Fibroblast of skin of back (primary cell): ENCODE results near the gene EXOC2.
A peak's percentile ranks its signal among the peaks of the same experiment; 100 is the strongest.

Experiments used
- DNase-seq: peaks from one replicate; pipeline ENCODE4 v3.0.0-alpha.2; 2013

The EXOC2 gene

DNA sequence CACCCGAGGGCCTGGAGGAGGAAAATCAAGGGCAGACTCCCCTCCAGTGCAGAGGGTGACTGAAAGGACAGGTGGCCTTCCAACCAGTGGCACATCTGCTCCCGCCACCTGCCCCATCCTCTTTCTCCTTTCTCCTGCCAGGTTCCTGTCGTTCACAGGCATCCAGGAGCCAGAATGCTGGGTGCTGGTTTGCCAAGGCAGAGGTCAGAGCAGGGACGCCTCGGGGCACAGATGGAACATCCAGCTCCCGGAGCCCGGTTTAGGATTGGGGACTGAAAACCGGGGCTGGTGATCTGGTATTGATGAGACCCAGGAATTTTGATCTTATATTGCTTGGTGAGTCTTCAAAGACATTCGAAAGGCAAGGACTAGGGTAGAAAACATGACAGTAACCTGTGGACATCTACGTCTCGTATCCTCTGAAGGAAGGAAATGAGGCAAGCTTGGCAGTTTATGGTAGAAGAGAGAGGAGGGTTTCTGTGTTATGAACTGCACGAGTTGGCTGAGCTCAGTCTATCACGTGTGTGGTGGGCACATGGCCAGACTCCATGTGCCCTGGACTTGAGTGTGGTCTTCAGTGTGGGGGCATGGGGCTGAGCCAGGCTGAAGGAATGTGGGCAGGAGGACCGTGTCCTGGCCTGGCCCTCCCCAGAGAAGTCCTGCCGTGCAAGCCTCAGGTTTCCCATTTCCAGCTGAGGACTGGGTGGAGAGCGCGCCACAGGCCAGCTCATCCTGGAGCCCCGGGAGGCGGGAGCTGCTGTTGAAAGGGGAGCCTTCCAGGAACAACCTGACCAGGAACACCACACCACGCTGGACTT lies 227.2 kb downstream of the EXOC2 start:
- DNase-seq = no peak

DNA sequence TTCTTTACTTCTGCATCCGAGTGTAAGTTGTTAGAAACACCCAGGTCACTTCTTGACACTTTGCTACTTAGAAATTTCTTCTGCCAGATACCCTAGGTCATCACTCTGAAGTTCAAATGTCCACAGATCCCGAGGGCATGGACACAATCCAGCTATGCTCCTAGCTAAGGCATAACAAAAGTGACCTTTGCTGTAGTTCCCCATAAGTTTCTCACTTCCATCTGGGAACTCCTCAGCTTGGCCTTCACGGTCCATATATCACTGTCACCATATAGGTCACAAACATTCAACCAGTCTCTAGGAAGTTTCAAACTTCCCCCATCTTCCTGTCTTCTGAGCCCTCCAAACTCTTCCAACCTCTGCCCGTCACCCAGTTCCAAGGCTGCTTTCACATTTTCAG lies 236.1 kb downstream of the EXOC2 start:
- no peak for DNase-seq

DNA sequence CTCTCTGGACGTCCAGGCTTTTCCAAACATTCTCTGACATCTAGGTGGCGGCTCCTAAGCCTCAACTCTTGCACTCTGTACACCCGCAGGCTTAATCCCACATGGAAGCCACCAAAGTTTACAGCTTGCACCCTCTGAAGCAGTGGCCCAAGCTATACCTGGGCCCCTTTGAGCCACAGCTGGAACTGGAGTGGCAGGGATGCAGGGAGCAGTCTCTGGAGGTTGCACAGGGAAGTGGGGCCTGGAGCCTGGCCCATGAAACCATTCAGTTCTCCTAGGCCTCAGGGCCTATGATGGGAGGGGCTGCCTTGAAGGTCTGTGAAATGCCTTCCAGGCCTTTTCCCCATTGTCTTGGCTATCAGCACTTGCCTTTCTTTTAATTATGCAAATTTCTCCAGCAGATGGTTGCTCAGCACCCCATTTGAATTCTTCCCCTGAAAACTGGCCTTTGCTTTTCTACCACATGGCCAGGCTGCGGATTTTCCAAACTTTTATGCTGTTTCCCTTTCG lies 236.5 kb downstream of the EXOC2 start:
- no peak for DNase-seq

- DNase-seq = no peak
Measured at GRCh38 chr6:455835-456234, 237.1 kb downstream of the EXOC2 start.

DNA sequence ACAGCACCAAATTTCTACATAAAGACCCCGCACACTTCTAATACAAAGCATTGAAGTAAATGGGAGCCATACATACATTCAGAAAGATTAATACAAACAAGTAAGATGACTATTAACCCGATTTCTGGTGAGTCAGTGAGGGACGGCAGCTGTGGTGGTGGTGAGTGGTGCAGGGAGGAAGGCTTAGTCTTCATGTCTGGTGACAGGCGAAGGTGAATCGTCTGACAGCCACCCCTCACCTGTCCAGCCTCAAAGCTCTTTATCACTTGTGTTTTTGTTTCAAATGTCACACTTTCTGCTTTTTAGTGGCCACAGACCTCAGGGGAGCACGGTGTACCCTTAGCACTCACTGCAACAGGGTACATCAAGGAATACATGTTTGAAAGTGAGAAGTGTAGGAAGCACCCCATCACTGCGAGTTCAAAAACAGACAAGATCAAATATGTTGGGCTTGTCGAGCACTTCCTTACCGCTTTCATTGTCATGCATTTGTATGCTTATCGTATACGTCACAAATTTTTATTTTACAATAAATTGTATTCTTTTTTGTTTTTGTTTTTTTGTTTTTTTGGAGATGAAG lies 237.8 kb downstream of the EXOC2 start:
- DNase-seq = no peak

GRCh38 chr6:454148-454991 lies 238.6 kb downstream of the EXOC2 start:
- DNase-seq = no peak

DNA sequence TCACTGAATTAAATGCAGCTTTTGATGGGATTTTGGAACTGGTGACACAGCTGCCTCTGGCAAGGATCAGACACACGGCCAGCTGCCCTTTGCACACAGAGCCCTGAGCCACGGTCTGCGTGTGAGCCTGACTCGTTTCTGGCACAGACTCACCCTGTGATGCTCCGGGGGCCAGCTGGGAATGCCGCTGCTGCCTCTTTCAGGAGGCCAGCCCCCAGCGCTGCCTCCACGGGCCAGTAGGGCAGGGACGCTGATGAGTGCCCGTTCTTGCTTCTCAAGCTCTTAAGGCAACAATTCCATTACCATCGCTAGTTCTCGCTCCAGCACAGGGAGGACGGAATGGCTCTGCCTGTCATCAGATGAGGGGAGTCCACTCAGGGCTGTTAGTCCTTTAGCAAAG lies 239.8 kb downstream of the EXOC2 start:
- no peak for DNase-seq

DNA sequence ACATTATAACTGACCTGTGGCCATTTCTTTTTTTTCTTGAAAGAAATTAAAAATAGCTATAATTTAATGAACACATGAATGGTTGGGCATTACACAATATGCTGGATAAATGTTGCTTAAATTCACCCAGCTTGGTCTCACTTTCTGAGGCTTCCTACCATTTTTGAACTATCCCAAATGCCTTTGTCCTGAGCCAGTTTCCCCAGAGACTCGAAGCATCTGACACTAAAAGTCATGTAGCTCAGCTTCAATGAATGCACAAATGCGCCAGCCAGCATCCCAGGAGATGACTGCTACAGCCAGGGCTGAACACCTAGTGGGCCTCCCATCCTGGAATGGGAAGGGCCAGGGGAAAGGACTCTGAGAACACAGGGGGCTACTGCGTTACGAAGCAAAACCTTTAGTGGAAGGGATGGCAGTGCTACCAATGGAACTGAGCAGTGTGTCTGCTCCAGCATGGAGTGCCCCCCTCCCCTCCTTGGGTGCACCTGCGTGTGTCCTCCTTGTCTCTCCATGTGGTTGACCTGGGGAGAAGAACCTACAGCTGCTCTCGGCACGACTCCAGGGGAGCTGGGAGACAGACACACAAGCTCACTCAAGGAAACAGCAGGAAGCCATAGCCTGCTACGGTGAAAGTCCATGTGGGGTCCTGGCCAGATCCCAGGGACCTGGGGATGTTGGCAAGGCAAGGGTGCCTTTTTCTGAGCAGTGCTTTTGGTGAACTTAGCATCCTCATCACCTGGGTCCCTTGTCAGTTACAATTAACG lies 240.5 kb downstream of the EXOC2 start:
- peak; percentile 51 for DNase-seq

- DNase-seq = no peak
Measured at GRCh38 chr6:451847-452246, 241.1 kb downstream of the EXOC2 start.

GRCh38 chr6:451336-451735 lies 241.6 kb downstream of the EXOC2 start:
- no peak for DNase-seq

DNA sequence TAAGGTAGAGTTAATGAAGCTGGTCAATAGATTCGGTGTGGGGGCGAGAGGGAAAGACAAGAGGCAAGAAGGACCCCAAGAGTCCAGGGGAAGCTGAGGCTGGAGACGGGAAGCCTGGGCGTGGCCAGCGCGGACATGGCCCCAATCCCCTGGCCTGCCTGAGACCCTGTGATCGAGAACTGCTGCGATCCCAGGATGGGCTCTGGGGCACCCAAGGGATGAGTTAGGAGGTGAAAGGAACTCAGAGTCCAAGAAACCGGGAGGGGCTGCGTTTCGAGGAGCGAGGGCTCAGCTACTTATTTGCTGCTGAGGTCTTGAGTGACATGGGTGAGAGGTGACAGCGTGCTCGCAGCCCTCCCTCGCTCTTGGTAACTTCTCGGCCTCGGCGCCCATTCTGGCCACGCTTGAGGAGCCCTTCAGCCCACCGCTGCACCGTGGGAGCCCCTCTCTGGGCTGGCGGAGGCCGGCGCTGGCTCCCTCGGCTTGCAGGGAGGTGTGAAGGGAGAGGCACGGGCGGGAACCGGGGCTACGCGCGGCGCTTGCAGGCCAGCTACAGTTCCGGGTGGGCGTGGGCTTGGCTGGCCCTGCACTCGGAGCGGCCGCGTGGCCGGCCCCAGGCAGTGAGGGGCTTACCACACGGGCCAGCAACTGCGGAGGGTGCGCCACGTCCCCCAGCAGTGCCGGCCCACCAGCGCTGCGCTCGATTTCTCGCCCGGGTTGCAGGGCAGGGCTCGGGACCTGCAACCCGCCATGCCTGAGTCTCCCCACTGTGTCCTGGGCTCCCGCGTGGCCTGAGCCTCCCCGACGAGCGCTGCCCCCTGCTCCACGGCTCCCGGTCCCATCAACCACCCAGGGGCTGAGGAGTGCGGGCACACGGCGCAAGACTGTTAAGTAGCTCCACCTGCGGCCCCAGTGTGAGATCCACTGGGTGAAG lies 243.2 kb downstream of the EXOC2 start:
- no peak for DNase-seq

DNA sequence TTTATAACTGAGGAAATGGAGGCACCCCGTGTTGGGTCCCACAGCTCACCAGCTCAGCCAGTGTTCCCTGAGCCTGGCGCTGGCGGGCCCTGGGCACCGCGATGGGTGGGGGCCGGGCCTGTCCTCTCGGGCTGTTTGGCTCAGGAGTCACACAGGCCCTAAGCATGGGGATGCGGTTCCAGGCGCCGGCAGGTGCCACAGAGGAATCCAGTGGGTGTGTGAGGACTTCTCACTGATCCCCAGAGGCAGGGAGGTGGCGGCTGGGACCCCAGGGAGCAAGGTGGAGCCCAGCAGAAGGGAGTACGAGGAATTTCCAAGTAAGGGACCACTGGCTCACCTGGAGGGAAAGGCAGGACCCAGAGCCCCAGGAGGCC lies 243.9 kb downstream of the EXOC2 start:
- DNase-seq = no peak

GRCh38 chr6:448296-449056 lies 244.5 kb downstream of the EXOC2 start:
- DNase-seq = no peak

DNA sequence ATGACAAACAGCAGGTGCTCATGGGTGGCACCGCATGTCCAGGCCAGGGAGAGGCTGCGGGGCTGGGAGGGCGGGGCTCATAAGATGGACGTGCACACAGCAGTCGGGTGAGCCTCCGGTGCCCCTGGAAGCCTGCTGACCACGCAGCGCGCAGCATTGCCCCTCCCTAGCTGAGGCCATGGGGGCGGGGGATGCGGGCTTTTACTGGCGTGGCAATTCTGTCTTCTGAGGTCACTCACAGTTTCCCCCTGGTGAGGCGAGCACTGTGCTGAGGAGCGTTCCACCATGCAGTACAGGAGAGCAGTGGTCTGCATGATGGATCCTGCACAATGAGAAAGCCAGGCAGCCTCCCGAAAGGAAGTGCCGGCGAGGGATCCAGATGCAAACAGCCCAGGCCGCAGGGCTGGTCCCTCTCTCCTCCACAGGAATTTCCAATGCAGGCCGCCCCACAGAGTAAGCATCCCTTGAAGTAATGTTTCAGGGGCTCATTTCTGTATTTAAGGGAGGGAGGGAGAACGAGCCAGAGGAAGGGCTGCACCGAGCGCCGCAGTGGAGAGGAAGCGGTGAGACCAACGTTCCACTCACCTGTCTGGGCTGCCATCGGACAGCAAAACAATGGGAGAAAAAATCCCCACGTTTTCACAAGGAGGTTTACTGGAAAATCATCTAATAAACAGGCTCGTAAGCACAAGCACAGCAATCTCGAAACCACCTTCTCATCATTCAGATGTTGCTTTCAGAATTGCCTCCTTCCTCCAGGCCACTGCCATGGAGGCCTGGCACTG lies 245.4 kb downstream of the EXOC2 start:
- DNase-seq = no peak

DNA sequence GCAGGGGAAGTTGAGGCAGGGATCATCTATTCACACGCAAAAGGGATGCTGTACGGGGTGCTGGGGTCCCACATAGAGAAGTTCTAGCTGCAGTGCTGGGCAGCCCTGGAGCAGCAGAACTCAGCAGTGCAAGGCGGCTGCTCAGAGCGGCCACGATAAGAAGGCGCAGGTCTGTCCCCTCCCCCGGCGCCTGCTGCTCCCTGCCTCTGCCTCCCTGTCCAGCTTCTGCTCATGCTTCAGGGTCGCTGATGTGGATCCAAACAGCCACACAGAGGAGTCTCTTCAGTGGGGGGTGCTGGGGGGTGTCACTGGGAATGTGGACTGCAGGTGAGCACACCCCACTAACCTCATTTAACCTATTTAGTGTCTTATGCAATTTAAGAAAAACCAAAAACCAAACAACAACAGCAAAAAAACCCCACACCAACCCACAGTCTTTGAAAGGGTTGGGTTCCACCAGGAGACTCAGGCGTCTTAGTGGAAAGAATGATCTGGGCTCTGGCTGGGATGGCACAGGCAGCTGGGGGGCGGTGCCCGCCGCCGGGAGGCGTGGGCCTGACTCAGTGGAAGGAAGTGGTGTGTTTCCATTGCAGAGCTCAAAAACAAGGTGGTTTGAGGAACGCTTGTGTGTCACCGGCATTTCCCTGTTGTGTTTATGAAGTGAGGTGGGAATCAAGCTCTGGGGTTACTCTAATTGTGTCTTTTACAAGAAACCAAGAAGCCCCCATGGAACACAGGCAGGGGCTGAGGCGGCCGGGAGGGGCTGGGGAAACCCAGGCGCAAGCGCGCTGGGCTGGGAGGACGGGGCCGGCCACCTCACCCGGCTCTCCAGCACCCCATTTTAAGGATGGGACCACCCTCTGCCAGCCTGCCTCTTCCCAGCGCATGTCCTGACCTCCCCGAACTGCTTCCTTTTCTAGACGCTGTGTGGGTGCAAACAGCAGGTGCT lies 246.2 kb downstream of the EXOC2 start:
- no peak for DNase-seq

DNA sequence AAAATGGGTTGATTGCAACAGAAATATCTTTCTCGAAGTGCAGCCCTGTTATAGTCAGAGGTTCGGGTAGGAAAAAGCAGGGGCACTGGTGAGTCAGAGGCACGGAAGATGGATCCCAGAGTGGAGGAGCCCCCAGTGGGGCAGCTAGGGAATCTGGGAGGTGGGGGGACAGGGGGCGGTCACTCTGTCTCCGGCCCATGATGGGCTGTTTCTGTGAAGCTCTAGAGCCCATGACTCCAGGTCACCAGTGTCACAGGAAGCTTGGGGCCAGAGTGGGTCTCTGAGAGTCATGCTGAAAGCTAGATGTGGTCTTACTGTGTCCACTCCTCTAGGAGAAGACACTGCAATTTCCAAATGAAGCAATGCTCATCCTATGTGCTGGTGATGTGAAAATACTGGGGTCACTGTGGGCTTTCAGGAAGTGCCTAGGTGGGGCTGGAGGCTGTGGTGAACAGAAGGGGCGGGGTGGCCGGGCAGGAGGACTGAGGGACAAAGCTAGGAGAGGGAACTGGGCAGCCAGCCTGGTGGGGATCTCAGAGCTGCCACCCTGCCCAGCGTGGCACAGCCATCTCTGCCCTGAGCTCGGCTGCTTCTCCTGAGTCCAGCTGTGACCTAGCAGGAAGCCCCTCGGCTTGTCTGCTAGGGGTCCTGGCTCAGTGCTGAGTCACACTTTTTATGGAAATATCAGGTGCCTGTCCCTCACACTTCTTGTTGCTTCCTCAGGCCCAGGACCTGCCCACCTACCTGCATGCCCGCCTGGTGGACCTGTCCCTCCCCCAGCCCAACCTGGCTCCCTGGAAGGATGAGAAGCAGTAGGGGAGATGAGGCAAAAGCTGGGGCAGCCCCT lies 247.1 kb downstream of the EXOC2 start:
- DNase-seq = no peak

- DNase-seq = no peak
Measured at GRCh38 chr6:444653-445275, 248.2 kb downstream of the EXOC2 start.
